Esophagus squamous epithelium (tissue), 5 donors: Measurements from ENCODE around the gene ATP6V1G3. TPM values are rescaled to one million over a fixed set of nuclear protein-coding genes. Genes with fewer than 3 reads are reported as not detected.

ENCODE experiments used
- DNase-seq: peaks from one replicate; lab custom pipeline; 2025; lab: John Stamatoyannopoulos, UW
- H3K27ac ChIP-seq, 4 donors: fragments of 200-600 bp; sonication (generic); one replicate each; pipeline ENCODE4 v1.5.1; 2016 to 2019; ENCODE audit warnings: mild to moderate bottlenecking in 1 of 4
- H3K27me3 ChIP-seq, 4 donors: fragments of 200-600 bp; sonication (generic); 1 replicate in 3 of 4; 2 replicates in 1 of 4; pipeline versions ENCODE4 v1.5.1 to v1.6.0; 2017 to 2021; ENCODE audit warnings: antibody characterized with exemption in 1 of 4
- H3K36me3 ChIP-seq, 3 donors: fragments of 200-600 bp; sonication (generic); one replicate each; pipeline ENCODE4 v1.5.1; 2016 to 2019
- H3K4me1 ChIP-seq, 3 donors: fragments of 200-600 bp; sonication (generic); one replicate each; pipeline ENCODE4 v1.5.1; 2017 to 2019
- H3K4me3 ChIP-seq, 4 donors: fragments of 200-600 bp; sonication (generic); 1 replicate in 3 of 4; 2 replicates in 1 of 4; pipeline ENCODE4 v1.5.1; 2016 to 2019; ENCODE audit warnings: mild to moderate bottlenecking in 2 of 4, moderate library complexity in 1 of 4
- H3K9me3 ChIP-seq, 3 donors: fragments of 200-600 bp; sonication (generic); one replicate each; pipeline ENCODE4 v1.5.1; 2016 to 2019
- CTCF ChIP-seq, 6 experiments: fragments of 450-650 bp in 4 of 6; fragments of 200-600 bp in 2 of 6; sonication (generic) in 2 of 6; IDR thresholded peaks; one replicate each; pipeline ENCODE4 v1.5.1; 2016 to 2019; ENCODE audit warnings: antibody characterized with exemption in 6 of 6, mild to moderate bottlenecking in 4 of 6, moderate library complexity in 4 of 6
- POLR2A ChIP-seq, 4 donors: fragments of 450-650 bp; IDR thresholded peaks; one replicate each; pipeline ENCODE4 v1.6.1; 2017; ENCODE audit warnings: antibody characterized with exemption in 4 of 4, mild to moderate bottlenecking in 4 of 4, moderate library complexity in 3 of 4
- WGBS, 2 donors: methylation state at CpG; one replicate each; pipeline ENCODE4 v1.1.5; 2018; 5-methylcytosine and 5-hydroxymethylcytosine counted together
- intact Hi-C: fragments of 100-400 bp; cut with DNase I; formaldehyde crosslinking; loops from one replicate; pipeline ENCODE4 v1.15.0; 2022
- total RNA-seq, 4 donors: library from RNA; depleted of rRNA; stranded (reverse); fragments of >200 nt; gene quantifications; one replicate each; pipeline ENCODE4 v1.1.0, GENCODE V29; 2016
- donor health status: DM: yes; HTN: yes; CAD: no.

Gene ATP6V1G3
- total RNA-seq, 4 donors from 2014 or later = not detected

GRCh38 chr1:198575292-198575691 lies 34.8 kb upstream of the ATP6V1G3 start:
- H3K4me3 ChIP-seq = no peak overlapping the region
- H3K27me3 ChIP-seq = no peaks in the 10 kb centered on the region
- TF ChIP-seq CTCF (IDR thresholded peaks at IDR 0.05) = no peak
- TF ChIP-seq POLR2A (IDR thresholded peaks at IDR 0.05) = no peak
- intact Hi-C loops = no loop called here
- H3K9me3 ChIP-seq = no peaks in the 10 kb centered on the region
- H3K27ac ChIP-seq = no peak overlapping the region
- no peaks in the 10 kb centered on the region for H3K4me1 ChIP-seq
- H3K36me3 ChIP-seq = no peaks in the 10 kb centered on the region
- DNase-seq = no peak
- 58 to 85% methylated on average over 1 of the region's 1 CpG for WGBS, 2 donors

GRCh38 chr1:198574325-198574724 lies 33.8 kb upstream of the ATP6V1G3 start:
- WGBS, 2 donors = 73 to 92% methylated on average over 1 of the region's 1 CpG
- Histone ChIP-seq H3K27me3 (no peaks in the 10 kb centered on the region), H3K9me3 (no peaks in the 10 kb centered on the region), H3K36me3 (no peaks in the 10 kb centered on the region), H3K4me1 (no peaks in the 10 kb centered on the region), H3K27ac (no peak overlapping the region), H3K4me3 (no peak overlapping the region)
- DNase-seq = no peak
- intact Hi-C loops = no loop called here
- TF ChIP-seq POLR2A (IDR thresholded peaks at IDR 0.05) (no peak), CTCF (IDR thresholded peaks at IDR 0.05) (no peak)

- no peaks in the 10 kb centered on the region for H3K27me3 ChIP-seq
- no peaks in the 10 kb centered on the region for H3K9me3 ChIP-seq
- intact Hi-C loops = no loop called here
- no peaks in the 10 kb centered on the region for H3K4me1 ChIP-seq
- H3K36me3 ChIP-seq = no peaks in the 10 kb centered on the region
- H3K27ac ChIP-seq = no peak overlapping the region
- 73 to 81% methylated on average over 1 of the region's 1 CpG for WGBS, 2 donors
- TF ChIP-seq POLR2A (IDR thresholded peaks at IDR 0.05) = no peak
- no peak for TF ChIP-seq CTCF (IDR thresholded peaks at IDR 0.05)
- no peak overlapping the region for H3K4me3 ChIP-seq
- DNase-seq = no peak
Observed at GRCh38 chr1:198564716-198565115, 24.2 kb upstream of the ATP6V1G3 start.

GRCh38 chr1:198564157-198564556 lies 23.7 kb upstream of the ATP6V1G3 start:
- intact Hi-C loops = no loop called here
- H3K4me3 ChIP-seq = no peak overlapping the region

GRCh38 chr1:198563583-198563982 lies 23.1 kb upstream of the ATP6V1G3 start:
- H3K36me3 ChIP-seq = no peaks in the 10 kb centered on the region
- H3K4me3 ChIP-seq = no peak overlapping the region
- TF ChIP-seq POLR2A (IDR thresholded peaks at IDR 0.05) (no peak), CTCF (IDR thresholded peaks at IDR 0.05) (no peak)
- no peak overlapping the region for H3K27ac ChIP-seq
- H3K4me1 ChIP-seq = no peaks in the 10 kb centered on the region
- H3K9me3 ChIP-seq = no peaks in the 10 kb centered on the region
- 38 to 54% methylated on average over 1 of the region's 1 CpG for WGBS, 2 donors
- intact Hi-C loops = no loop called here
- DNase-seq = no peak
- no peaks in the 10 kb centered on the region for H3K27me3 ChIP-seq

More at GRCh38 chr1:198564157-198564556, 23.7 kb upstream of the ATP6V1G3 start:
- TF ChIP-seq CTCF (IDR thresholded peaks at IDR 0.05) = no peak
- Histone ChIP-seq H3K27ac (no peak overlapping the region), H3K36me3 (no peaks in the 10 kb centered on the region), H3K4me1 (no peaks in the 10 kb centered on the region), H3K9me3 (no peaks in the 10 kb centered on the region), H3K27me3 (no peaks in the 10 kb centered on the region)
- no peak for DNase-seq
